H9 (cell line): Measurements from ENCODE around the gene ABCA1. TPM values are rescaled to one million over a fixed set of nuclear protein-coding genes. Genes with fewer than 3 reads are reported as not detected.

Experiments used
- DNase-seq: peaks from one replicate; pipeline ENCODE4 v3.0.0-alpha.2; 2017
- H2AFZ ChIP-seq: one replicate; pipeline ENCODE4 v1.6.1; 2013; ENCODE audit warnings: mild to moderate bottlenecking, low read length, control low read depth, moderate library complexity
- H2AK5ac ChIP-seq: 2 replicates; pipeline ENCODE4 v1.6.1; 2013; ENCODE audit warnings: low read length, control low read depth, mixed read lengths; ENCODE audit not compliant: insufficient read length
- H2BK120ac ChIP-seq: one replicate; pipeline ENCODE4 v1.6.1; 2013; ENCODE audit warnings: low read depth, mild to moderate bottlenecking, low read length, control low read depth, inconsistent platforms; ENCODE audit not compliant: poor library complexity, severe bottlenecking
- H2BK12ac ChIP-seq: 2 replicates; pipeline ENCODE4 v1.6.1; 2013; ENCODE audit warnings: low read length, control low read depth, mixed read lengths, low read depth; ENCODE audit not compliant: insufficient read length
- H2BK15ac ChIP-seq: 2 replicates; pipeline ENCODE4 v1.6.1; 2013; ENCODE audit warnings: low read depth, low read length, control low read depth
- H2BK20ac ChIP-seq: one replicate; pipeline ENCODE4 v1.6.1; 2013; ENCODE audit warnings: low read depth, mild to moderate bottlenecking, low read length, control low read depth, inconsistent platforms; ENCODE audit not compliant: poor library complexity, severe bottlenecking
- H2BK5ac ChIP-seq: 2 replicates; pipeline ENCODE4 v1.6.1; 2013; ENCODE audit warnings: low read length, control low read depth, mixed read lengths; ENCODE audit not compliant: insufficient read length
- H3K14ac ChIP-seq: 2 replicates; pipeline ENCODE4 v1.6.1; 2013; ENCODE audit warnings: low read length, control low read depth; ENCODE audit not compliant: insufficient read depth
- H3K18ac ChIP-seq: 2 replicates; pipeline ENCODE4 v1.6.1; 2013; ENCODE audit warnings: low read depth, mild to moderate bottlenecking, mixed read lengths, low read length, control low read depth; ENCODE audit not compliant: insufficient read length
- H3K23ac ChIP-seq: 2 replicates; pipeline ENCODE4 v1.6.1; 2013; ENCODE audit warnings: low read length, control low read depth, mixed read lengths, low read depth; ENCODE audit not compliant: insufficient read length
- H3K23me2 ChIP-seq: 2 replicates; pipeline ENCODE4 v1.6.1; 2013; ENCODE audit warnings: low read depth, mild to moderate bottlenecking, mixed read lengths, low read length, control low read depth; ENCODE audit not compliant: insufficient read length, poor library complexity, severe bottlenecking
- H3K27ac ChIP-seq: 2 replicates; pipeline ENCODE4 v1.5.1; 2013; ENCODE audit warnings: low read length, control low read depth, mixed read lengths, low read depth; ENCODE audit not compliant: insufficient read length
- H3K27me3 ChIP-seq: 2 replicates; pipeline ENCODE4 v1.6.1; 2013; ENCODE audit warnings: low read length, control low read depth, inconsistent platforms; ENCODE audit not compliant: insufficient read depth
- H3K4ac ChIP-seq: 2 replicates; pipeline ENCODE4 v1.6.1; 2013; ENCODE audit warnings: low read depth, mild to moderate bottlenecking, control low read depth, inconsistent platforms, low read length, moderate library complexity
- H3K4me1 ChIP-seq: 2 replicates; pipeline ENCODE4 v1.6.1; 2013; ENCODE audit warnings: low read length, control low read depth, inconsistent platforms; ENCODE audit not compliant: insufficient read depth
- H3K4me2 ChIP-seq: 2 replicates; pipeline ENCODE4 v1.6.1; 2013; ENCODE audit warnings: low read length, control low read depth, mixed read lengths; ENCODE audit not compliant: insufficient read length, insufficient read depth
- H3K56ac ChIP-seq: 2 replicates; pipeline ENCODE4 v1.6.1; 2013; ENCODE audit warnings: low read depth, mild to moderate bottlenecking, mixed read lengths, low read length, control low read depth; ENCODE audit not compliant: insufficient read length
- H3K79me1 ChIP-seq: 2 replicates; pipeline ENCODE4 v1.6.1; 2013; ENCODE audit warnings: low read depth, mild to moderate bottlenecking, moderate library complexity, low read length, control low read depth, inconsistent platforms; ENCODE audit not compliant: insufficient read depth, poor library complexity, severe bottlenecking
- H3K79me2 ChIP-seq: 2 replicates; pipeline ENCODE4 v1.6.1; 2013; ENCODE audit warnings: low read length, control low read depth, inconsistent platforms; ENCODE audit not compliant: insufficient read depth
- H3K9ac ChIP-seq: 2 replicates; pipeline ENCODE4 v1.6.1; 2013; ENCODE audit warnings: low read length, control low read depth, mixed read lengths; ENCODE audit not compliant: insufficient read length; ENCODE audit errors: extremely low read depth
- H3K9me3 ChIP-seq: one replicate; pipeline ENCODE4 v1.6.1; 2013; ENCODE audit warnings: low read depth, low read length, inconsistent platforms; ENCODE audit not compliant: control insufficient read depth
- H3T11ph ChIP-seq: one replicate; pipeline ENCODE4 v1.6.1; 2013; ENCODE audit warnings: mild to moderate bottlenecking, low read length, control low read depth, inconsistent platforms
- H4K20me1 ChIP-seq: one replicate; pipeline ENCODE4 v1.6.1; 2013; ENCODE audit not compliant: control insufficient read depth, insufficient read length, insufficient read depth
- H4K5ac ChIP-seq: 2 replicates; pipeline ENCODE4 v1.6.1; 2013; ENCODE audit warnings: low read depth, mild to moderate bottlenecking, mixed read lengths, low read length, control low read depth; ENCODE audit not compliant: insufficient read length
- H4K8ac ChIP-seq: replicated peaks from 2 replicates; pipeline ENCODE4 v1.6.1; 2013; ENCODE audit warnings: low read length, control low read depth, mixed read lengths, low read depth; ENCODE audit not compliant: insufficient read length
- H4K91ac ChIP-seq: 2 replicates; pipeline ENCODE4 v1.6.1; 2013; ENCODE audit warnings: low read depth, mild to moderate bottlenecking, moderate library complexity, mixed read lengths, low read length, control low read depth; ENCODE audit not compliant: insufficient read length
- H3K27ac Mint-ChIP-seq, 3 experiments: 2 replicates in 2 of 3; 3 replicates in 1 of 3; pipeline ENCODE4 v1.8.0; 2020 to 2021; ENCODE audit warnings: mixed read lengths in 3 of 3, mild to moderate bottlenecking in 1 of 3, moderate library complexity in 1 of 3
- H3K27me3 Mint-ChIP-seq: 2 replicates; pipeline ENCODE4 v1.8.0; 2021; ENCODE audit warnings: low read depth, mild to moderate bottlenecking, moderate library complexity, mixed read lengths
- H3K36me3 Mint-ChIP-seq, 3 experiments: 2 replicates in 2 of 3; 3 replicates in 1 of 3; pipeline ENCODE4 v1.8.0; 2020 to 2021; ENCODE audit warnings: low read depth in 3 of 3, mixed read lengths in 3 of 3; ENCODE audit not compliant: insufficient read depth in 1 of 3
- H3K4me1 Mint-ChIP-seq, 2 experiments: 2 replicates each; pipeline ENCODE4 v1.8.0; 2020; ENCODE audit warnings: mixed read lengths in 2 of 2
- H3K4me3 Mint-ChIP-seq, 2 experiments: 2 replicates in 1 of 2; 3 replicates in 1 of 2; pipeline ENCODE4 v1.8.0; 2020 to 2021; ENCODE audit warnings: mild to moderate bottlenecking in 2 of 2, mixed read lengths in 2 of 2, moderate library complexity in 1 of 2
- H3K9me3 Mint-ChIP-seq, 2 experiments: 2 replicates in 1 of 2; 3 replicates in 1 of 2; pipeline ENCODE4 v1.8.0; 2020; ENCODE audit warnings: mild to moderate bottlenecking in 2 of 2, mixed read lengths in 2 of 2, moderate library complexity in 1 of 2
- total RNA-seq: library from RNA; stranded (reverse); gene quantifications from 2 replicates; pipeline ENCODE4 v1.2.1, GENCODE V29; 2021
- TF ChIP-seq, protein P1 (sequence below): fragments of 200-600 bp; sonication (generic); conservative IDR thresholded peaks from 3 replicates; pipeline ENCODE4 v1.8.0; 2021; ENCODE audit warnings: antibody characterized with exemption, mild to moderate bottlenecking

ABCA1 gene
- total RNA-seq, 1 experiment from 2014 or later = 16.6 TPM

DNA sequence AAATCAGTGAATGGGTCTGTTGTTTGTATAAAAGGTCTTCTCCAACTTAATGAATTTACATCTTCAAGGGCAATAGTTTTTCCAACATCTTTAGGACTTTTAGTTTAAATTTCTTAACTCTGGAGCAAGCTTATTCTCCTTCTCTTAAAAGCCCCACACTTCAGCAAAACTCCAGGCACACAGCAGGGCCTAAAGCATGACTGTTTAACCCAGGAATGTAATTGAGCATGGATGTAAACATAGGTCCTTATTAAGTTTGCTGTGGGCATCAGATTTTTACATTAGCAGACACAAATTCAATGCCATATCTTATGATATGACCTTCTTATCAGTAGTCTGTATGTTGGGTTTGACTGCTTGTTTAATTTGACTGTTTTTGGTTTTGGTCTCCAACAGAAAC, 78.9 kb downstream of the ABCA1 start:
- no peak overlapping the region for H2BK12ac ChIP-seq
- H3K4me1 ChIP-seq = no peaks in the 10 kb centered on the region
- no peak overlapping the region for H4K8ac ChIP-seq
- no peak overlapping the region for H3K14ac ChIP-seq
- no peak overlapping the region for H4K91ac ChIP-seq
- TF ChIP-seq, protein P1, sequence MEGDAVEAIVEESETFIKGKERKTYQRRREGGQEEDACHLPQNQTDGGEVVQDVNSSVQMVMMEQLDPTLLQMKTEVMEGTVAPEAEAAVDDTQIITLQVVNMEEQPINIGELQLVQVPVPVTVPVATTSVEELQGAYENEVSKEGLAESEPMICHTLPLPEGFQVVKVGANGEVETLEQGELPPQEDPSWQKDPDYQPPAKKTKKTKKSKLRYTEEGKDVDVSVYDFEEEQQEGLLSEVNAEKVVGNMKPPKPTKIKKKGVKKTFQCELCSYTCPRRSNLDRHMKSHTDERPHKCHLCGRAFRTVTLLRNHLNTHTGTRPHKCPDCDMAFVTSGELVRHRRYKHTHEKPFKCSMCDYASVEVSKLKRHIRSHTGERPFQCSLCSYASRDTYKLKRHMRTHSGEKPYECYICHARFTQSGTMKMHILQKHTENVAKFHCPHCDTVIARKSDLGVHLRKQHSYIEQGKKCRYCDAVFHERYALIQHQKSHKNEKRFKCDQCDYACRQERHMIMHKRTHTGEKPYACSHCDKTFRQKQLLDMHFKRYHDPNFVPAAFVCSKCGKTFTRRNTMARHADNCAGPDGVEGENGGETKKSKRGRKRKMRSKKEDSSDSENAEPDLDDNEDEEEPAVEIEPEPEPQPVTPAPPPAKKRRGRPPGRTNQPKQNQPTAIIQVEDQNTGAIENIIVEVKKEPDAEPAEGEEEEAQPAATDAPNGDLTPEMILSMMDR = no peak
- H3K4me2 ChIP-seq = no peak overlapping the region
- no peak overlapping the region for H3K27ac ChIP-seq
- no peak overlapping the region for H2BK120ac ChIP-seq
- no peak overlapping the region for H2AK5ac ChIP-seq
- no peak overlapping the region for H3K56ac ChIP-seq
- H3K27ac Mint-ChIP-seq = no peak overlapping the region
- H3K4me3 Mint-ChIP-seq = no peak overlapping the region
- no peaks in the 10 kb centered on the region for H3K27me3 Mint-ChIP-seq
- H3T11ph ChIP-seq = no peak overlapping the region
- no peaks in the 10 kb centered on the region for H3K27me3 ChIP-seq
- no peak for DNase-seq
- peaks cover 2 to 10% of the 10 kb centered on the region in 2 experiments; a peak in 3 of 4 replicates for H3K4me1 Mint-ChIP-seq
- H2BK20ac ChIP-seq = no peak overlapping the region
- no peaks in the 10 kb centered on the region for H3K9me3 ChIP-seq
- no peak overlapping the region for H2BK5ac ChIP-seq
- no peak overlapping the region for H3K4ac ChIP-seq
- peaks cover 0 to 3% (median 0%) of the 10 kb centered on the region in 3 experiments; a peak in 1 of 7 replicates for H3K36me3 Mint-ChIP-seq
- H3K9me3 Mint-ChIP-seq = no peaks in the 10 kb centered on the region
- H2BK15ac ChIP-seq = no peak overlapping the region
- H3K79me1 ChIP-seq = no peaks in the 10 kb centered on the region
- H3K79me2 ChIP-seq = no peaks in the 10 kb centered on the region
- H3K23ac ChIP-seq = no peak overlapping the region
- no peaks in the 10 kb centered on the region for H4K20me1 ChIP-seq
- H4K5ac ChIP-seq = no peak overlapping the region
- no peak overlapping the region for H3K9ac ChIP-seq
- H3K23me2 ChIP-seq = no peaks in the 10 kb centered on the region
- H3K18ac ChIP-seq = no peak overlapping the region
- H2AFZ ChIP-seq = no peak overlapping the region
